GM19238 (cell line): ENCODE results near the gene ARRDC1.

Source experiments
- DNase-seq: peaks from one replicate; pipeline ENCODE4 v3.0.0; 2011; ENCODE audit warnings: low spot score; ENCODE audit not compliant: insufficient read length

Gene ARRDC1

GRCh38 chr9:137639303-137640051 is 34.0 kb downstream of the ARRDC1 start:
- DNase-seq = peak; percentile 38

GRCh38 chr9:137640862-137641261 is 35.4 kb downstream of the ARRDC1 start:
- DNase-seq = no peak

GRCh38 chr9:137642118-137642601 is 36.7 kb downstream of the ARRDC1 start:
- DNase-seq = no peak

GRCh38 chr9:137642892-137643291 is 37.4 kb downstream of the ARRDC1 start:
- DNase-seq = no peak

- no peak for DNase-seq
Measured at GRCh38 chr9:137643921-137644320, 38.4 kb downstream of the ARRDC1 start.

- DNase-seq = no peak
Measured at GRCh38 chr9:137645211-137645610, 39.7 kb downstream of the ARRDC1 start.

GRCh38 chr9:137646341-137646740 is 40.9 kb downstream of the ARRDC1 start:
- no peak for DNase-seq

GRCh38 chr9:137647096-137647714 is 41.7 kb downstream of the ARRDC1 start:
- DNase-seq = no peak

- no peak for DNase-seq
Measured at GRCh38 chr9:137648396-137648795, 42.9 kb downstream of the ARRDC1 start.

- no peak for DNase-seq
Measured at GRCh38 chr9:137649553-137649952, 44.1 kb downstream of the ARRDC1 start.

- DNase-seq = no peak
Measured at GRCh38 chr9:137650259-137650658, 44.8 kb downstream of the ARRDC1 start.

GRCh38 chr9:137650779-137651178 is 45.3 kb downstream of the ARRDC1 start:
- DNase-seq = no peak

- no peak for DNase-seq
Measured at GRCh38 chr9:137656416-137656815, 50.9 kb downstream of the ARRDC1 start.

- DNase-seq = no peak
Measured at GRCh38 chr9:137657606-137658005, 52.1 kb downstream of the ARRDC1 start.

GRCh38 chr9:137658781-137659180 is 53.3 kb downstream of the ARRDC1 start:
- no peak for DNase-seq

GRCh38 chr9:137660144-137660543 is 54.7 kb downstream of the ARRDC1 start:
- DNase-seq = no peak

- DNase-seq = no peak
Measured at GRCh38 chr9:137663584-137663983, 58.1 kb downstream of the ARRDC1 start.

GRCh38 chr9:137664676-137665075 is 59.2 kb downstream of the ARRDC1 start:
- no peak for DNase-seq
